LHCN-M2 (cell line): ENCODE data around the gene ADAD2. TPM values are rescaled to one million over a fixed set of nuclear protein-coding genes. Genes with fewer than 3 reads are reported as not detected.

Source experiments
- DNase-seq: peaks from one replicate; pipeline ENCODE4 v3.0.0-alpha.2; 2012; ENCODE audit warnings: low read depth
- polyA plus RNA-seq: library from polyadenylated mRNA; unstranded; fragments of >200 nt; gene quantifications from one replicate; pipeline ENCODE4 v1.2.1, GENCODE V29; 2012; ENCODE audit warnings: missing spikeins
- total RNA-seq: library from RNA; depleted of rRNA; stranded (reverse); fragments of >200 nt; gene quantifications from 2 replicates; pipeline ENCODE4 v1.2.3, GENCODE V29; 2014; rRNA removed

The ADAD2 gene
- not detected in 2 replicates for total RNA-seq
- not detected for polyA plus RNA-seq

DNA sequence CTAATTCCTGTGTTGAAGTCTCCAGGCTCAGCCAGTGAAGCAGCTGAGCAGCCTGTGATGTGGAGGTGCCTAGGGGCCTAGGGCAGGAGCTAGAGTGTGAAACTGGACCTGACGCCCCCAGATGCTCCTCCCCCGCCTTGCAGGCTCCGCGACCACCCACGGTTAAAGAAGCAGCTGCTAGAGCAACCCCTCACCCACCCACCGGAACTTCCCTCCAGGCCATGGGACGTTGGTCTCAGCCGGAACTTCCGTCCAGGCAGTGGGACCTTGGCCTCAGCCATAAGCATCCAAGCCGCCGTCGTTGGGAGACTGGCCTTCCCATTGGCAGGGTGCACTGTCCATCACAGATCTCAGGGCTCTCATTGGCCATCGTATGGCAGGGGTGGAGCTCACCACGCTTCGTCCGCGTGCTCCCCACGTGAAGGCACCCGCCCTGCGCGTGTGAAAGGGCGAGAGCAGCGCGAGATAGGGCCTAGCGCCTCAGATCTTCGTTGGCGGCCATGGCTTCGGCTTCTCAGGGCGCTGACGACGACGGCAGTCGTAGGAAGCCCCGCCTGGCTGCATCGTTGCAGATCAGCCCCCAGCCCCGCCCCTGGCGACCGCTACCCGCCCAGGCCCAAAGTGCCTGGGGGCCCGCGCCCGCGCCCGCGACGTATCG is at the start of gene ADAD2:
Gene ADAD2, plus strand, starts transcription at position 427 of the 658 bp plus-strand sequence. Its CDS starts 74 bp downstream, at position 501.
- DNase-seq, result no peak

DNA sequence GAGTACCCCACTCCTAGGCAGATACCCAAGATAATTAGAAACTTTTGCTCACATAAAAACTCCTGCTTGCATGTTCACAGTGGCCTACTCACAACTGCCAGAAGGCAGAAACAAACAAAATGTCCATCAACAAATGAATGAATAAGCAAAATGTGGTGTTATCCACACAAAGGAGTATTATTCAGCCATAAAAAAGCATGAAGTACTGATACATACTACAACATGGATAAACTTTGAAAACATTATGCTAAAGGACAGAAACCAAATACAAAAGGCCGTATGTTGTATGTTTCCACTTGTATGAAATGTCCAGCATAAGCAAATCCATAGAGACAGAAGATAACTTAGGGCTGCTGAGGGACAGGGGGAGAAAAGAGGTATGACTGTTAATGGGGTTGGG is 47.9 kb upstream of the ADAD2 start:
- no peak for DNase-seq

DNA sequence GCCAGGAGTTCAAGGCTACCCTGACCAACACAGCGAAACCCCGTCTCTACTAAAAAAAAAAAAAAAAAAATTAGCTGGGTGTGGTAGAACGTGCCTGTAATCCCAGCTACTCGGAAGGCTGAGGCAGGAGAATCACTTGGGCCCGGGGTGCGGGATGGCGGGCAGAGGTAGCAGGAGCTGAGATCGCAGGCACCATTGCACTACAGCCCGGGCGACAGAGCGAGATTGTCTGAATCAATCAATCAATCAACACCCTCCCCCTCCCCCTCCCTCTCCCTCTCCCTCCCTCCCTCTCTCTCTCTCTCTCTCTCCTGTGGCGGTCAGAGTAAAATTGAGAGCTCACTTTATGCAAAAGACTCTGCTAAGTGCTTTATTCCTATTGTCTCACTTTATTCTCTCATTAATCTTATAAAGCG is 47.2 kb upstream of the ADAD2 start:
- DNase-seq, result peak; percentile 7

DNA sequence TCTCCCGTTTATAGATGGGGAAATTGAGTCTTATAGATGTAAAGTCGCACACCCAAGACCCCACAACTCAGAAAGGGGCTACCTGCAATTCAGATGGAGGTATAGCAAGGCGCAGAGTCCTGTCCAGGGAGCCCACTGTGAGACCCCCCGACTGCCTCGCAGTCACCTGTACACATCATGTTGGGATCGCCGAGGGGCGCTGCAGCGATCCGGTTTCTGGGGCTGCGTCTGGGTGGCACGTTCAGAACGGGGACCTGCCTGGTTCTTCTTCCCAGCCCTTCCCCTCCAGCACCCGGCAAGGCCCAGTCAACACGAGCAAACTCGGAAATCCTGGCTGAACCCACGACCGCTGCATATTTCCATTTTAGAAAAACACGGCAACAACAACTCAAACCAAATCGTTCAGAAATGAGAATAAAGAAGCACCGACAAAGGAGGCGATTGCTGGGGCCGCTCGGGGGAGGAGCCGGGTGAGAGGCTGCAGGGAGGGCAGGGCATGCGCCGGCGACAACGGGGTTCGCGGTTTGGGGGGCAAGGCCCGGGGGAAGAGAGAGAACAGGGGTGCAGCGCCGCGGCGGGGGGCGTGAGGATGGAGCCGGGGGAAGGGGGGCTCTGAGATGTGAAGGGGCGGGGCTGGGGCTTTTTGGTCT is 46.6 kb upstream of the ADAD2 start:
- DNase-seq, result peak; percentile 6

DNA sequence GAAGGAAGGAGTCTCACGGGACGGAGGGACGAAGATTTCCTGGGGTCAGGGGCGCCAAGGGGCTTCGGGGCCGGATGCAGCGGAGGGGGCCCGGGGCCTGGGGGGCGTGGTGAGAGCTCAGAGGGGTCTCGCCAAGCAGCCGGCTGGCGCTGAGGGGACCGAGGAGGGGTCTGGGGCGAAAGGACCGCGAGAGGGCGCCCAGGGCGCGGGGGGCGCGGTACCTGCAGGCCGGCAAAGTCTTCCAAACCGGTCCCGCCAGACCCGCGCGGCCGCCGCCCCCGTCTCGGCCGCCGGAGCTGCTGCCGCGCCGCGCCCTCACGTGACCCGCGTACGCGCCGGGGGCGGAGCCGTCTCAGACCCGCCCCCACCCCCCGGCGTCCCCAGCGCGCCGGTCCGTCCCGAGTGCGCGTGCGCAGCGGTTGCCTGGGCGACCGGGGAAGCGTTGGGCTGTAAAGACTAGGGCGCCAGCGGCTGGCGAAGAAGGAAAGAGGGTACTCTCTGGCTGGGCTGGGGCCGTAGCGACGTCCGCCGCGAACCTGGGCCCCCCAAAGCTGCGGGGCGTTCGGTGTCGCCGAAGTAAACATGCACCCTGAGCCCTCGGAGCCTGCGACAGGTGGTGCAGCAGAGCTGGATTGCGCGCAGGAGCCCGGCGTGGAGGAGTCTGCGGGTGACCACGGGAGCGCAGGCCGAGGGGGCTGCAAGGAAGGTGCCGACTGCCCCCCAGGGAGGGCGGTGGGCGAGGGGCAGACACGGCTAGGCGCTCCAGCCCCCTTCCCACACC is 45.9 kb upstream of the ADAD2 start, which contains the start of the genes DNAAF1 and HSDL1:
Gene DNAAF1, plus strand, starts transcription at position 450 of the 781 bp plus-strand sequence. Its CDS starts 133 bp downstream, at position 583.
Gene HSDL1, minus strand, starts transcription at position 319 of the 781 bp plus-strand sequence. CDS start 13,856 bp downstream, outside the sequence.
- DNase-seq, result peak; percentile 78

DNA sequence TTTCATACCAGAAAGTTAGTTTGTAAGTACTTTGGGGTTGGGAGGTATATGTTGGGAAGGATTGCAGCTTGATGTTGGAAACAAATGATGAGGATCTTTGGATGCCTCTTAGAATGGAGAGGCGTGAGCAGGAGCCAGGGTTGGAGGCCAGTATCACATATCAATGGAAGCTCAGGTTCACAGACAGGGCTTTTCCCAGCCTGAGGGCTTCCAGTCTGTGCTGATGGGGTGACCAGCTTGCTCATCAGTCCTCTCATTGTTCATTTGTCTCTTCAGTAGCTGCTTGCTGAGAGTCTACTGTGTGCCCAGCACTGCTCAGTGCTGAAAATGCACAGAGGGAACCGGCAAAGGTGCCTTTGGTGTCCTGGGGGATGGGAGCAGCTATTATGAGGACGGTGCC is 40.0 kb upstream of the ADAD2 start:
- DNase-seq, result no peak

DNA sequence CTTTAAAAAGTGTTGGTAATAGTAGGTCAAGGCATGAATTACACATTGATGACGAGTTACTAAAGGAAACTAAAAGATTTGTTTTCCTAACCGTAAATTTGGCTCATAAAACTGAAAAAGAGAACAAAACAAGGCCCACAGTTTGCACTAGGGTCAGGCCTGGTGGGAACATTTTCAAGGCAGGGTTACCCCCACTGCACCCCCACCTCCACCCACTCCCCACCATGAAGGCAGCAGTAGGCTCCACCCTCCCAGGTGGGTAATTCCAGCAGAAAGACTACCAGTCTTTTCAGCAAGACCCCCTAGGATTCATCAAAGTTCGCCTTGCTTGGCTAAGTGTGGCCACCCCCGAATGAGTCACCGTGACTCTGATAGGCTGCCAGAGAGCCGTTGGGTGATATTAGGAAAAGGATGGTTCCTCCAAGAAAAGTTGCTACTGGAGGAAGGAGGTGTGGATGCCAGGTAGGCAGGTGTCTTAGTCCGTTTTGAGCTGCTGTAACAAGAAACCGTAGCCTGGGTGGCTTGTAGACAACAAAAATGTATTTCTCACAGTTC is 37.2 kb upstream of the ADAD2 start:
- DNase-seq, result no peak

DNA sequence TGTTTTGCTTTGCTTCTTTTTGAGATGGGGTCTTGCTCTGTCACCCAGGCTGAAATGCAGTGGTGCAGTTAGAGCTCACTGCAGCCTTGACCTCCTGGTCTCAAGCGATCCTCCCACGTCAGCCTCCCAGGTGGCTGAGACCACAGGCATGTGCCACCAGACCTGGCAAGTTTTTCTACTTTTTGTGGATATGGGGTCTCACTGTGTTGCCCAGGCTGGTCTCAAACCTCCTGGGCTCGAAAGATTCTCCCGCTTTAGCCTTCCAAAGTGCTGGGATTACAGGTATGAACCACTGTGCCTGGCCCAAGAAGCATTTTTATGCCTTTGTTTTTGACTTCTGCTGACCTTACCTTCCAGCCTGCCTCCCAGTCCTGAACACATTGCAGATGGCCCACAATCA is 35.7 kb upstream of the ADAD2 start:
- DNase-seq, result no peak

DNA sequence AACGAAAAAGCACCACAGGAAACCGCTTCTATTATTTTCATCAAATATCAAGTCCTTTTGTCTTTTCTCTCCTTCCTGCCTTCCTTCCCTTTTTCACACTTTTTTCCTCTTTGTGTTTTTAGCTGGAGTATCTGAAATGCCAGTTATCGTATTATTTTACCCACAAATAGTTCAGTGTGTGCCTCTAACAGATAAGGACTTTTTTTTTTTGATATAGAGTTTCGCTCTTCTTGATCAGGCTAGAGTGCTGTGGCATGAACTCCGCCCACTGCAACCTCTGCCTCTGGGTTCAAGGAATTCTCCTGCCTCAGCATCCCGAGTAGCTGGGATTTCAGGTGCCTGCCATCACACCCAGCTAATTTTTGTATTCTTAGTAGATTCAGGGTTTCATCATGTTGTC is 35.2 kb upstream of the ADAD2 start:
- DNase-seq, result no peak

DNA sequence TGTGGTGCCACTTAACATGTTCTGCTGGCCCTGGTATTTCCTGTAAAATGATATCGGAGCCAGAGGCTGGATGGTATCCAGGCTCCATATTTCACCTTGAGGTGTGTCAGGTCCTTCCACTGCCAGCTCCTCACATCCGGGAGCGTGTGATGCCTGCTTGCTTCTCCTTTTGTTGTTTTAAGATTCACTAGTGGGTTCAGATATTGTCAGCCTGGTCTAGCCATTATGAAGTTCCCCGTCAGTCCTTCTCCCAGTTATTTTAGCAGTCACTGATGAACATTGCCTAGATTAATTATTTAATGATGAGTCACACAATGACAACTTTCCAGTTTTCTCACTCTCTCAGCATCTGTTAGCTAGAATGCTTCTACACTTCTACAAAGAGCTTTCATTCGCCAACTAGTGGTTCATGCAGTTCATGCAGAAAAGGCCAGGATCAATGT is 34.6 kb upstream of the ADAD2 start:
- no peak for DNase-seq

DNA sequence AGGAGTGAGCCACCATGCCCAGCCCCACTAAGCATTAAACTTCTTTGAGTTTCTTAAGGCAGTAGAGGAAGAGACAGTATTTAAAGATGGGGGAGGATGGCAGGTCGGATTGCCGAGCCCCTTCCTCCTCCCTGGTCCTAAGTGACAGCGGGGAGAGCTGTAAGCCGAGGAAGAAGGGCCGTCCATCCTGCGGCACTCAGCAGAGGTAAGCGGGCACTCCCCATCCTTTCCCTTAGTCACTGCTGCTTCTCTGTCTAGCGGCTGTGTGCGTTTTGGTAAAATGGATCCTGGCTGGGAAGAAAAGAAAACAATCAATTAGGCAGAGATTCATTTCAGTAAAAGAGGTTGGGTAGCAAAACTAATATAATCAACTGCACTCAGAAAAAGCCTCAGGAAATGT is 31.9 kb upstream of the ADAD2 start:
- DNase-seq, result no peak

DNA sequence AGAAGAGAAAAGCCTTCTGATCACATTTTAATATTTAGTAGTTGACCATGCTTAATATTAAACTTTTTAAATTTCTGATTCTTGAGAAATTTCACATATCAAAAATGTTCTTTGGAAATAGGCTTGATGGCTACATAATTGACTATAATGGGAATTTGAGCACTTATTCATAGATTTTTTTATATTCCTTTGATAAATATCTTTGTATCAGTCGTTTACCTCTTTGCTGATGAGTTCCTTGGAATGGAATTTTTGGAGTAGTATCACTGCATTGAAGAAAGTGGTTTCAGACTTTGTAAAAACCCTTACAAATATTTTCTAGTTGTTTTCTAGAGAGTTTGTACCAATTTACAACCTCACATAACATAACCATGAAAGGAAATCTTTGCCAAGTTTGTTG is 31.2 kb upstream of the ADAD2 start:
- no peak for DNase-seq

DNA sequence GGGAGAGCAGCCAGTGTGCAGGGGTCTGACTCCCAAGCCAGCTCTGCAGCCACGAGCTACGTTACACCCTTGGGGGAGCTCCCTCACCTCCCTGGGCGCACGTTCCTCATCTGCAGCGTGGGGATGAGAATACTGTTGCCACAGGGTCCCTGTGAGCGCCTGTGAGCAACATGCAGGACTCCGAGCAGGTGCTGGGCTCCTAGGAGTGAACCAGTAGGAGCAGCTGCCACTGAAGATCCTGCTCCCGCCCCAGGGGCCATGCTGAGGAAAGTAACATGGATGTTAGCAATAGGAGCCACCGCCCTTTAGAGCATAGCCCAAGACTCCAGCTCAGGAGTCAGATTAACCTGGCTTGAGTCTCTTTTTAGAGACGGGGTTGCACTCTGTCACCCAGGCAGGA is 29.9 kb upstream of the ADAD2 start:
- DNase-seq, result no peak

DNA sequence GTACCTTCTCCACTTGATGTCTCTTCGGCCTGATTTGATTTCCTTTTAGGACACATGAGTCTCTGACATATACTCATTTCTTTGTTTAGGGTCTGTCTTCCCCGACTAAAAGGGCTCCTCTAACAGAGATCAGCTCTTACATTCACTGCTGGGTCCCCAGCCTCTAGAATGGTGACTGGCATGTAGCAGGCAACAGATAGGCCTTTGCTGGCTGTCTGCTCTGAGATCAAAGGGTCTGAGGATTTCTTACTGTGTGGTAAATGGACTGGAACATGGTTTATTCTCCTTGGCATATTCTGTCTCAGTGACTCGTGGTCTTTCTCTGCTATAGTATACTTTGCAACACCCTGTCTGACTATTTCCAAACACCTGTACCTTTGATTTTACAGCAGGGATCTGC is 29.2 kb upstream of the ADAD2 start:
- DNase-seq, result no peak

DNA sequence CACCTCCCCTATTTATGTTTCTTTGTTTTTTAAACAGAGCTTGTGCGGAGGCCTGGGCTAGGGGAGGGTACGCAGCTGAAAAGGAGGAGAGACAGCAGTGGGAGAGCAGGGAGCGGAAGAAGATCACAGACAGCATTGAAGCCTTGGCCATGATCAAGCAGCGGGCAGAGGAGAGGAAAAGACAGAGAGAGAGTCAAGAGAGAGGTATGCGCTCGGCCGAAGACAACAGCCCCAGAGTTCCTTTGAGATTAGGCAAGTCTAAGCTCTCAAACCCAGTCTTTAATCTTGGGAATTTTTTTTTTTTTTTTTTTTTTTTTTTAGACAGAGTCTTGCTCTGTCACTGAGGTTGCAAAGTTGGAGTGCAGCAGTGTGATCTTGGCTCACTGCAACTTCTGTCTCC is 25.2 kb upstream of the ADAD2 start:
- DNase-seq, result no peak

DNA sequence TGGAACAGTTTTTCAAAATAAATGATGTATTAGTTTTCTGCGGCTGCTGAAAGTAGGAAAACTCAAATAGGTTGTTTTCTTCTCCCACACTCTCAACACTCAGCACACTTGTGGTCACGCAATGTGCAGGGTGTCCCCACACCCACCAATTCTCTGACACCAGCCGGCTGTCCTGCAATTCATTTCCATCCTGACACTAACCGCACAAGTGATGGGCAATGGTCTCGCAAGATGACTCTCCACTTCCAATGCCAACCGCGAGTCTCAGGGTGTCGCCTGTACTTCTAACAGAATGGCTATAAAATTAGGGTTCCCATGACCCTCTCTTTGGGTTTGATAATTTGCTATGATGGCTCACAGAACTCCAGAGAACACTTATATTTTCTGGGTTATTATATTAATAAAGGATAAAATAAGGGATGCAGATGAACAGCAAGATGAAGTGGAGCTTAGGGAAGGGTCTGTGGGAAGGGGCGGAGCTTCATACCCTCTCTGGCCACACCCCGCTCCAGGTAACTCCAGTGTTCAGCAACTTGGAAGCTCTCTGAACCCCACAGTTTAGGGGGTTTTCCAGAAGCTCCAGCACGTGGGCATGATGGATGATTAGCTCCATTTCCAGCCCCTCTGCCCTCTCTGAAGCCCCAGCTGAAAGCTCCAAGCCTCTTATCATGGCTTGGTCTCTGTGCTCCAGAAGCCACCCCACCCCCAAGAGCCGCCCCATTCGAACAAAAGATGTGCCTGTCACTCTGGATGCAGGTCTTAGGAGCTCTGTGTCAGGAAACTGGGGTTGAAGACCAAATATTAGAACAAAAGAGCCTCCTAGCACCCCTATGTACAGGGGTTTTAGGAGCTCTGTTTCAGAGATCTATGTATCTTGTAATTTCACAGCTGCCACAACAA is 23.9 kb upstream of the ADAD2 start:
- DNase-seq, result no peak

DNA sequence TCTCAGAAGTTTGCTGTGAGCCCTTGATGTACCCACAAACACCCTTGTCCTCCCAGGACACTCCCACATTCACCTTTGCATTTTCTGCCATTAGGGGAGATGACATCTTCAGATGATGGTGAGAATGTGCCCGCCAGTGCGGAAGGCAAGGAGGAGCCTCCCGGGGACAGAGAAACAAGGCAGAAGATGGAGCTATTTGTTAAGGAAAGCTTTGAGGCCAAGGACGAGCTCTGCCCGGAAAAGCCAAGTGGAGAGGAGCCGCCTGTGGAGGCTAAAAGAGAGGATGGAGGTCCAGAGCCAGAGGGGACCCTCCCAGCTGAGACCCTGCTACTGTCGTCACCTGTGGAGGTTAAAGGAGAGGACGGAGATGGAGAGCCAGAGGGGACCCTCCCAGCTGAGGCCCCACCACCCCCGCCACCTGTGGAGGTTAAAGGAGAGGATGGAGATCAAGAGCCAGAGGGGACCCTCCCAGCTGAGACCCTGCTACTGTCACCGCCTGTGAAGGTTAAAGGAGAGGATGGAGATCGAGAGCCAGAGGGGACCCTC is 21.1 kb upstream of the ADAD2 start:
- DNase-seq, result no peak

DNA sequence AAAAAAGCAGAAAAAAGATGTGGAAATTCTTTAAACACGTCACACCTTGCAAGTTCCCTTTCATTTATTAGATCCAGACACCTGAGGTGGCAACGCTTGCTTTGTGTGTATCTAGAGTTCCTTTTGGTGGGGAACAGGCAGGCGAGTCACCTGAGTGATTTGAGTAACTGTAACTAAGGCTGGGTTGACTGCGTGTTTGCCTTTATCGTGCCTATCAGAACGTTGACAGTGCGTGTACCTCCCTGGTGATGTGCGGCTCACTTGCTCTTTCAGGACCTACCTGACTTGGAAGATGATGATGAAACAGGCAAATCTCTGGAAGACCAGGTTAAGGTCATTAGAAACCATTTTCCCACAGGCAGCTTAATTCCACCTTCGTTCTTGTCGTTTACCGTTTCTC is 16.6 kb upstream of the ADAD2 start:
- DNase-seq, result no peak

DNA sequence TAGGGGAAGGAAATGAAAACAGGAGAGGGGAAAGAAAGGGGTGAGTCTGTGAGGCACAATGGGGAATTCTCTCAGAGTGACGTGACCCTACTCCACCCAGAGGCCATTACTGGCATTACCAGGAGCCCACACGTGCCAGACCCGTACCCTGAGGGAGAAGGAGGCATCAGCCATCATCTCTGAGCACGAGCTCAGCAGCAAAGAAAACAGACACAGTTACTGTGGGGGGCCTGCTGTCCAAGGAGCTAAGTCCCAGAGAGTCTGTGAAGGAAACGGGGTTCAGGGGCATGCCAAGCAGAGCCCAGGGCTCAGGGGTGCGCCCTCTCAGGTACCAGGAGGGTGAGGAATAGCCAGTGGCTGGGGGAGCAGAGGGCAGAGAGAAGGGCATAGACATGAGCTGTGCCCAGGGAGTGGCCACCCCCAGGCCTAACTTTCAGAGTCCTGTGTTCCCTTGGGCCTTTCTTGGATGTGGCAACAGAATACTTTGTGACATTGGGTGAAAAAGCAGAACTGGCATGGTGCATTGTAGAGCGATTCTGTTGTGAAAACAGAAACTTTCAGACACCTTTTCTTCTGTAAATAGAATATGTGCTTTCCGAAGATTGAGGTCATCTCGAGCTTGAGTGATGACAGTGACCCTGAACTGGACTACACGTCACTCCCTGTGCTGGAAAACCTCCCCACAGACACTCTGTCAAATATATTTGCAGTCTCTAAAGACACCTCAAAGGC is 15.4 kb upstream of the ADAD2 start:
- DNase-seq, result peak; percentile 66
